ENCODE results near the gene ERP44. TPM values are rescaled to one million over a fixed set of nuclear protein-coding genes. Genes with fewer than 3 reads are reported as not detected.
A peak's percentile ranks its signal among the peaks of the same experiment; 100 is the strongest.

Gene ERP44
- total RNA-seq, 1 experiment from 2014 or later: 20.9 TPM

DNA sequence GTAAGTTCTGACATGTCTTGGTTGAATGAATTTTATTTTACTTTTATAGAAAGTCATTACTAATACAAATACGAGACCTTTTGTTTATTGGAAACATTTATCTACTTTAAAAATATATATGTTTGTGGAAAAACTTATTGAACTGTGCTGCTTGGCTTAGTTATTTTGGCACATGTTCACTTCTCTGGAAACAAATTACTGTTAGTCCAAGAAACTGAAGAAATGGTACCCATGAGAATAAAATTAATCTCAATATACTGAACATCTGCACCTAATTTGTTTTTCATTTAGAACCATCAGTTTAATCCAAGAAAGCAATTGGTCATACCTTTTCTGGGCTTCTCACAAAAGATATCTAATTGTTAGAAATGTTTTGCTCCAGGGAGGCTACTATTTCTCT is 32.4 kb upstream of the ERP44 start:
- peaks cover 11% of the 10 kb centered on the region; the same call in 1 of the 2 replicates for H3K36me3 ChIP-seq (ENCODE audit: insufficient read depth, low read length)
- no peak overlapping the region for H3K9ac ChIP-seq (ENCODE audit: low read length)
- H3K79me2 ChIP-seq (ENCODE audit: low read length): peaks cover 25% of the 10 kb centered on the region
- no peak overlapping the region for H3K4me2 ChIP-seq (ENCODE audit: low read depth, low read length, poor library complexity, severe bottlenecking)
- no peak overlapping the region for H3K27ac ChIP-seq (ENCODE audit: low read length)
- H3K9me3 ChIP-seq (ENCODE audit: low read length): no peaks in the 10 kb centered on the region
- no peaks in the 10 kb centered on the region for H4K20me1 ChIP-seq (ENCODE audit: insufficient read depth, low read depth, low read length)
- H3K9me2 ChIP-seq (replicated peaks; ENCODE audit: insufficient read depth, low read length): 0 out of 2 replicates have a peak, but pooled peaks cover 4% of the 10 kb centered on the region
- DNase-seq: no peak
- H3K27me3 ChIP-seq (ENCODE audit: low read length): no peaks in the 10 kb centered on the region
- H3K4me3 ChIP-seq (ENCODE audit: low read length): no peak overlapping the region
- no peak overlapping the region for H2AFZ ChIP-seq (ENCODE audit: low read length)
- peaks cover 11% of the 10 kb centered on the region for H3K4me1 ChIP-seq (ENCODE audit: low read length)

DNA sequence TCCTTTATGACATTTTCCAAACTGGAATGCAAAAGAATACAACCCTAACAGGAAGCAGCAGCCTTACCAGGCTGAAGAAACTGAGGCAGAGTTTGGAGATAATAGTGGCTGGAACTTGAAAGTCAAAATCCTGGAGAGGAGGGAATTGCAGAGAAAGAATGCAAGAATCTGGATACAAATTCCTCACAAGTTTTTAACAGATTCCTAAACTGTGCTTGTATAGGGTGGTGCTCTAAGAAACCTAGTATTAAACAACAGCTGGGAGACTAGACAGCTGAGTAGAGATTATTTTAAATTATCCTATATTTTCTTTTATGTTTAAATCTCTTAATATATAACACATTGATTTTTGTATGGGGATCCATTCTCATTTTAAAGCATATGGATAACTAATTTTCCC is 31.0 kb upstream of the ERP44 start:
- Histone ChIP-seq H3K4me1 (ENCODE audit: low read length) (peaks cover 11% of the 10 kb centered on the region), H3K9ac (ENCODE audit: low read length) (no peak overlapping the region), H3K36me3 (ENCODE audit: insufficient read depth, low read length) (peaks cover 11% of the 10 kb centered on the region; the same call in 1 of the 2 replicates), H3K27ac (ENCODE audit: low read length) (no peak overlapping the region), H3K4me2 (ENCODE audit: low read depth, low read length, poor library complexity, severe bottlenecking) (no peak overlapping the region), H3K27me3 (ENCODE audit: low read length) (no peaks in the 10 kb centered on the region), H3K4me3 (ENCODE audit: low read length) (no peak overlapping the region), H3K9me2 (replicated peaks; ENCODE audit: insufficient read depth, low read length) (no peaks in the 10 kb centered on the region), H3K9me3 (ENCODE audit: low read length) (no peaks in the 10 kb centered on the region), H3K79me2 (ENCODE audit: low read length) (peaks cover 35% of the 10 kb centered on the region), H2AFZ (ENCODE audit: low read length) (no peak overlapping the region), H4K20me1 (ENCODE audit: insufficient read depth, low read depth, low read length) (no peaks in the 10 kb centered on the region)
- no peak for DNase-seq

DNA sequence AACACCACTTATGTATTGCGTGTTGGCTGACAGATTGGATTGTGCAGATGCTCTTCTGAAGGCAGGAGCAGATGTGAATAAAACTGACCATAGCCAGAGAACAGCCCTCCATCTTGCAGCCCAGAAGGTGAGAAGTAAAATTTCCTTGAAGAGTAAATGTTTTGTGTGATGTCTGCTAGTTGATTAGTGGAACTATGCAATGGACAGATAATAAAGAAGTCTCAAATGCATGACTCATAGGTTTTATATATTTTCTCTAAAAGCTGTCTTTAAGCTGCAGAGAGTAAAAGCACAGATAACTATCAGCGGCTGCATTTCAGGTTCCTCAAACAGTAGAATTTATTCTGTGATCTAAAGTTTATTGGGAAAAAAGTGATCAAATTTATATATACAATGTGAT is 27.6 kb upstream of the ERP44 start:
- Histone ChIP-seq H3K9me3 (ENCODE audit: low read length) (no peaks in the 10 kb centered on the region), H3K27me3 (ENCODE audit: low read length) (no peaks in the 10 kb centered on the region), H3K9ac (ENCODE audit: low read length) (no peak overlapping the region), H3K79me2 (ENCODE audit: low read length) (peaks cover 61% of the 10 kb centered on the region), H3K4me3 (ENCODE audit: low read length) (no peak overlapping the region), H3K4me1 (ENCODE audit: low read length) (peaks cover 10% of the 10 kb centered on the region), H4K20me1 (ENCODE audit: insufficient read depth, low read depth, low read length) (no peaks in the 10 kb centered on the region), H2AFZ (ENCODE audit: low read length) (no peak overlapping the region), H3K27ac (ENCODE audit: low read length) (no peak overlapping the region), H3K9me2 (replicated peaks; ENCODE audit: insufficient read depth, low read length) (no peaks in the 10 kb centered on the region), H3K4me2 (ENCODE audit: low read depth, low read length, poor library complexity, severe bottlenecking) (no peak overlapping the region), H3K36me3 (ENCODE audit: insufficient read depth, low read length) (peaks cover 15% of the 10 kb centered on the region)
- DNase-seq: no peak

DNA sequence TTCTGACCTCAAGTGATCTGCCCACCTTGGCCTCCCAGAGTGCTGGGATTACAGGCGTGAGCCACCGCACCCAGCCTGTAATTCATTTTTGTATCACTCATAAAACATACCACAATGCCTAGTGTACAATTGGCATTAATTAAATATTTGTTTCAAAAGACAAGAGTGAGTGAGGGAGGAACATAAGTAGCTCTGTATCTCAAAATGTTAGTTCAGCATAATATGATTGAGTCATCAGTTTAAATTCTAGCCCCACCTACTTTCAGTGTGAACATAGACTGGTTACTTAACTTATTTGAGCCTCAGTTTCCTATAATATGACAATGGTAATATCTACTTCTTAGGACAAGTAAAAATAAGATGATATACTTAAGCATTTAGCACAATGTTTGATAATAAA is 27.1 kb upstream of the ERP44 start:
- H3K9me3 ChIP-seq (ENCODE audit: low read length): no peaks in the 10 kb centered on the region
- H3K4me1 ChIP-seq (ENCODE audit: low read length): peaks cover 5% of the 10 kb centered on the region
- H3K4me3 ChIP-seq (ENCODE audit: low read length): no peak overlapping the region
- peaks cover 19% of the 10 kb centered on the region for H3K36me3 ChIP-seq (ENCODE audit: insufficient read depth, low read length)
- H4K20me1 ChIP-seq (ENCODE audit: insufficient read depth, low read depth, low read length): no peaks in the 10 kb centered on the region
- no peak for DNase-seq
- H3K4me2 ChIP-seq (ENCODE audit: low read depth, low read length, poor library complexity, severe bottlenecking): no peak overlapping the region
- H3K9me2 ChIP-seq (replicated peaks; ENCODE audit: insufficient read depth, low read length): no peaks in the 10 kb centered on the region
- H3K9ac ChIP-seq (ENCODE audit: low read length): no peak overlapping the region
- H3K27ac ChIP-seq (ENCODE audit: low read length): no peak overlapping the region
- H3K79me2 ChIP-seq (ENCODE audit: low read length): peaks cover 62% of the 10 kb centered on the region
- H3K27me3 ChIP-seq (ENCODE audit: low read length): no peaks in the 10 kb centered on the region
- no peak overlapping the region for H2AFZ ChIP-seq (ENCODE audit: low read length)

DNA sequence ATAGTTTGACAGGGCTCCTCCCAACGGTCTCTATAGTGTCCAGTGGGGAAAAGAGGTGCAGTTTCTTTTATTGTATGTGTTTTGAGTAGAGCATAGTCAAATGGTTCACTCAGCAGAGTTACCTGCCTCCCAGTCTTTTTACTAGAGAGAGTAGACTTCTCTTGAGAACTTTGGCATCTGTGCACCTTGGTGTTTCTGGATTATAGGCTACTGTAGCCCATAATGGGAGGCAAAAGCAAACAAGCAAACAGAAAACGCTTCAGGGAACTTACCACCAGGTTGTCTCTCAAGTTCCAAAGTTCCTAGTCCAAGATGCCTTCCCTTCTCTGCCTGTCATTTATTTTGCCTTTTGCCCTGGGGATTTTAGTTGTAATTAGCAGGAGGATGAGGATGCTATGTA is 26.4 kb upstream of the ERP44 start:
- no peak for DNase-seq
- H2AFZ ChIP-seq (ENCODE audit: low read length): no peak overlapping the region
- peaks cover 62% of the 10 kb centered on the region for H3K79me2 ChIP-seq (ENCODE audit: low read length)
- no peak overlapping the region for H3K4me2 ChIP-seq (ENCODE audit: low read depth, low read length, poor library complexity, severe bottlenecking)
- no peaks in the 10 kb centered on the region for H3K9me2 ChIP-seq (replicated peaks; ENCODE audit: insufficient read depth, low read length)
- H3K4me3 ChIP-seq (ENCODE audit: low read length): no peak overlapping the region
- H3K36me3 ChIP-seq (ENCODE audit: insufficient read depth, low read length): peaks cover 21% of the 10 kb centered on the region
- no peaks in the 10 kb centered on the region for H3K27me3 ChIP-seq (ENCODE audit: low read length)
- no peaks in the 10 kb centered on the region for H4K20me1 ChIP-seq (ENCODE audit: insufficient read depth, low read depth, low read length)
- H3K9me3 ChIP-seq (ENCODE audit: low read length): no peaks in the 10 kb centered on the region
- no peak overlapping the region for H3K27ac ChIP-seq (ENCODE audit: low read length)
- H3K9ac ChIP-seq (ENCODE audit: low read length): no peak overlapping the region
- H3K4me1 ChIP-seq (ENCODE audit: low read length): no peaks in the 10 kb centered on the region; the same call in 1 of the 2 replicates

DNA sequence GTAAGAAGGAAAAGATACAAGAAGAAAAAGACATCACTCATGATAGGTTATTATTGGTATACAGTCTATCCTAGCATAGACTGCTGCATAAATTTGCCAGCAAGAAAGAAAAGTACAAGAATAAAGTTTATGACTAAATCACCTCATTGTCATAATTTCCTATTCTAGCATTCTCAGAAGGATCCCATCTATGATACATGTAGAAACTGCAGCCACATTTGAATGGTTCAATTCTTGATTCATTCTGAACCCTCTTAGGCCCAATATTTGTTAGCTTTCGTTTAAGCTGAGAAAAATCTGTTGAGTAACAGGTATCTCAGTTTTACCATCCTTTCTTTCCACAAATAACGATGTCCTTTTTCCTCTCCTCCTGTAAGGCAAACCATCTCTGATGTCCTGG is 21.5 kb upstream of the ERP44 start:
- no peaks in the 10 kb centered on the region for H3K9me2 ChIP-seq (replicated peaks; ENCODE audit: insufficient read depth, low read length)
- no peak overlapping the region for H2AFZ ChIP-seq (ENCODE audit: low read length)
- H3K79me2 ChIP-seq (ENCODE audit: low read length): peaks cover 53% of the 10 kb centered on the region
- no peaks in the 10 kb centered on the region for H3K4me1 ChIP-seq (ENCODE audit: low read length)
- H3K4me3 ChIP-seq (ENCODE audit: low read length): no peak overlapping the region
- H3K9me3 ChIP-seq (ENCODE audit: low read length): no peaks in the 10 kb centered on the region
- H3K4me2 ChIP-seq (ENCODE audit: low read depth, low read length, poor library complexity, severe bottlenecking): no peak overlapping the region
- H3K27ac ChIP-seq (ENCODE audit: low read length): no peak overlapping the region
- DNase-seq: no peak
- no peak overlapping the region for H3K9ac ChIP-seq (ENCODE audit: low read length)
- H3K36me3 ChIP-seq (ENCODE audit: insufficient read depth, low read length): peaks cover 18% of the 10 kb centered on the region
- no peaks in the 10 kb centered on the region for H3K27me3 ChIP-seq (ENCODE audit: low read length)
- no peaks in the 10 kb centered on the region for H4K20me1 ChIP-seq (ENCODE audit: insufficient read depth, low read depth, low read length)

DNA sequence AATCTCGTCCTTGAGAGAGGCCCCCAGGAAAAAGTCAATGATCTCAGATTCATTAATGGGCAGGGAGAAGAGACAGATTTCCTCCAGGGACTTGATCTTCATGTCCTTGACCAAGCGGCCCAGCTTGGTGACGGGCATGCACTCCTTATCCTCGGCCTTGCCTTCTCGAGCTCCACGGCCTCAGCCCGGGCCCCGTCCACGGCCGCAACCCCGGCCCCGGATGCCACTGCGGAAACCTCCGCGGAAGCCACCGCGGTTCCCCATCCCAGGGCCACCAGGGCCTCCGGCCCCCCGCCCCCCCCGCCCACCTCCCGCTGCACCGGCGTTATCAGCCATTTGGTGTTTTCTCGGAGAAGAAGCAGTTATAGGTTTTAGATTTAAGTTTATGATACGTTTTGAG is 18.5 kb upstream of the ERP44 start:
- H3K9me3 ChIP-seq (ENCODE audit: low read length): no peaks in the 10 kb centered on the region
- H2AFZ ChIP-seq (ENCODE audit: low read length): no peak overlapping the region
- peaks cover 36% of the 10 kb centered on the region for H3K36me3 ChIP-seq (ENCODE audit: insufficient read depth, low read length)
- H3K9me2 ChIP-seq (replicated peaks; ENCODE audit: insufficient read depth, low read length): no peaks in the 10 kb centered on the region
- H3K4me2 ChIP-seq (ENCODE audit: low read depth, low read length, poor library complexity, severe bottlenecking): no peak overlapping the region
- peaks cover 53% of the 10 kb centered on the region for H3K79me2 ChIP-seq (ENCODE audit: low read length)
- no peaks in the 10 kb centered on the region for H3K27me3 ChIP-seq (ENCODE audit: low read length)
- no peak overlapping the region for H3K9ac ChIP-seq (ENCODE audit: low read length)
- H4K20me1 ChIP-seq (ENCODE audit: insufficient read depth, low read depth, low read length): no peaks in the 10 kb centered on the region
- H3K4me1 ChIP-seq (ENCODE audit: low read length): no peaks in the 10 kb centered on the region
- H3K4me3 ChIP-seq (ENCODE audit: low read length): no peak overlapping the region
- no peak for DNase-seq
- no peak overlapping the region for H3K27ac ChIP-seq (ENCODE audit: low read length)

DNA sequence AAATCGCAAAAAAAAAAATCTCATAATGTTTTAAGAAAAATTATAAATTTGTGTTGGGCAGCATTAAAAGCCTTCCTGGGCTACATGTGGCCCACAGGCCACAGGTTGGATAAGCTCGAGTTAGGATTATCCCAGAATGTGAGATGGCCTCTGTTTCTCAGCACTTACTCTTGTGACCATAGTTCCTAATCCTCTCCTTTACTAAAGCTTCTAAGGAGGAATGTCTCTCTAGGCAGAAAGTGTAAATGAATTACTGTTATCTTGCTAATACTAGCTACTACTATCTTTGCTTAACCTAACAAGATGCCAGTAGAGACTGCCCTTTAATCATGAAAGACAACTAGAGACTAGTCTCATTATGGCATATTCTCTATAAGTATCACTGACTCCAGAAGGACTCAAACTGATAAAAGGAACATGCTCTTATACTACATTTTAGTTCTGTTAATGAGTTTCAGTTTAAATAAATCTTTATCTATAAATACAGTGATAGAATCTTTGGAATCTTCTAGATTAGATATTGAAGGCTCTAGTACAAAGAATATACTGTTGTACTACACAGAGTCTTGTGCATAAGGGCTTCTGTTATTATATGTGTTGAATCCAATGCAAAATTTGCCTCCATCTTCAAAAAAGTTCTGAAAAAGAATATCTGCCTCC is 14.0 kb upstream of the ERP44 start:
- H3K27ac ChIP-seq (ENCODE audit: low read length): 0 out of 2 replicates have a peak overlapping the region, but pooled peaks have one; percentile 2
- no peak overlapping the region for H3K4me2 ChIP-seq (ENCODE audit: low read depth, low read length, poor library complexity, severe bottlenecking)
- no peaks in the 10 kb centered on the region for H3K4me1 ChIP-seq (ENCODE audit: low read length)
- no peaks in the 10 kb centered on the region for H3K9me2 ChIP-seq (replicated peaks; ENCODE audit: insufficient read depth, low read length)
- no peaks in the 10 kb centered on the region for H4K20me1 ChIP-seq (ENCODE audit: insufficient read depth, low read depth, low read length)
- H3K36me3 ChIP-seq (ENCODE audit: insufficient read depth, low read length): peaks cover 37% of the 10 kb centered on the region
- no peak overlapping the region for H2AFZ ChIP-seq (ENCODE audit: low read length)
- no peaks in the 10 kb centered on the region for H3K9me3 ChIP-seq (ENCODE audit: low read length)
- no peak overlapping the region for H3K9ac ChIP-seq (ENCODE audit: low read length)
- H3K27me3 ChIP-seq (ENCODE audit: low read length): no peaks in the 10 kb centered on the region
- no peak overlapping the region for H3K4me3 ChIP-seq (ENCODE audit: low read length)
- peaks cover 62% of the 10 kb centered on the region for H3K79me2 ChIP-seq (ENCODE audit: low read length)
- no peak for DNase-seq
